ENCODE results near the gene DDX46.

The DDX46 gene

DNA sequence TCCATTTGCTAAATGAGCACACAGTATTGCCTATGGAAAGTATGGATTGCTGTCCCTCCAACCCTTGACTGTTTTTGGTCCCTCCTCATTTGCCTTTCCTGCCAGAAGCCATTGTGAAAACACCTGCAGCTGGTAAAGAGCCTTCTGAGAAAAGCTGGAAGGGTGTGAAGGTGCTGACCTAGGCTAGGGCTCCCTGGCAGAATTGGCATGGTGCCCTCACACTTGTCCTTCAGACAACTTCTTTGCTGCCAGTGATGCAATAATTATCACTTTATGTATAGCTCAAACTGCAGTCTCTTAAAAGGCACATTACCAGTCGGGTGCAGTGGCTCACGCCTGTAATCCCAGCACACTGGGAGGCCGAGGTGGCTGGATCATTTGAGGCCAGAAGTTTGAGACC, 119.8 kb downstream of the DDX46 start:
- no peak for DNase-seq (ENCODE audit: low read depth)
- TF ChIP-seq, protein P1, sequence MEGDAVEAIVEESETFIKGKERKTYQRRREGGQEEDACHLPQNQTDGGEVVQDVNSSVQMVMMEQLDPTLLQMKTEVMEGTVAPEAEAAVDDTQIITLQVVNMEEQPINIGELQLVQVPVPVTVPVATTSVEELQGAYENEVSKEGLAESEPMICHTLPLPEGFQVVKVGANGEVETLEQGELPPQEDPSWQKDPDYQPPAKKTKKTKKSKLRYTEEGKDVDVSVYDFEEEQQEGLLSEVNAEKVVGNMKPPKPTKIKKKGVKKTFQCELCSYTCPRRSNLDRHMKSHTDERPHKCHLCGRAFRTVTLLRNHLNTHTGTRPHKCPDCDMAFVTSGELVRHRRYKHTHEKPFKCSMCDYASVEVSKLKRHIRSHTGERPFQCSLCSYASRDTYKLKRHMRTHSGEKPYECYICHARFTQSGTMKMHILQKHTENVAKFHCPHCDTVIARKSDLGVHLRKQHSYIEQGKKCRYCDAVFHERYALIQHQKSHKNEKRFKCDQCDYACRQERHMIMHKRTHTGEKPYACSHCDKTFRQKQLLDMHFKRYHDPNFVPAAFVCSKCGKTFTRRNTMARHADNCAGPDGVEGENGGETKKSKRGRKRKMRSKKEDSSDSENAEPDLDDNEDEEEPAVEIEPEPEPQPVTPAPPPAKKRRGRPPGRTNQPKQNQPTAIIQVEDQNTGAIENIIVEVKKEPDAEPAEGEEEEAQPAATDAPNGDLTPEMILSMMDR (IDR thresholded peaks at IDR 0.05; ENCODE audit: insufficient read depth, low read depth, low read length, missing control alignments), result no peak
- H3K4me3 ChIP-seq (ENCODE audit: low read depth, low read length), result no peak overlapping the region

DNA sequence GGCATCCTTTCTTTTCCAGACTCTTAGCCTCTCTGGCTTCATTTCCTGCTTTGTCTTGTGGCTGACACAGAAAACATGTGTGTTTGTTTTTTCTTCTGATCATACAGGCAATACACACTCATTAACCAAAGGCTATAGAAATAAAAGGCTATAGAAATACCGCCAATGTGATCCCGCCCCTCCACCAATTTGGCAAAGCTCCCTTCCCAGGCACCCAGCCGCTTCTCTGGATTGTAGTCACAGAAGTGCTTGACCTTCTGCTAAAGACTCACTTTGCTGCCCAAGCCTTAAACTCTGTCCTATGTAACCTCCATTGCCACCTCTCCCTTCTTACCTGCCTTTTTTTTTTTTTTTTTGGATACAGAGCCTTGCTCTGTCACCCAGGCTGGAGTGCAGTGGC, 120.9 kb downstream of the DDX46 start:
- no peak overlapping the region for H3K4me3 ChIP-seq (ENCODE audit: low read depth, low read length)
- TF ChIP-seq, protein P1 (IDR thresholded peaks at IDR 0.05; ENCODE audit: insufficient read depth, low read depth, low read length, missing control alignments), result no peak
- no peak for DNase-seq (ENCODE audit: low read depth)
